ENCODE measurements around the gene FAM13C. TPM values are rescaled to one million over a fixed set of nuclear protein-coding genes. Genes with fewer than 3 reads are reported as not detected.

The FAM13C gene
- total and polyA plus RNA-seq, 2 of the 13 experiments (the other 11 are each of a cell fraction or from before 2014, with no cell fraction given), result 0.07 to 0.26 TPM

DNA sequence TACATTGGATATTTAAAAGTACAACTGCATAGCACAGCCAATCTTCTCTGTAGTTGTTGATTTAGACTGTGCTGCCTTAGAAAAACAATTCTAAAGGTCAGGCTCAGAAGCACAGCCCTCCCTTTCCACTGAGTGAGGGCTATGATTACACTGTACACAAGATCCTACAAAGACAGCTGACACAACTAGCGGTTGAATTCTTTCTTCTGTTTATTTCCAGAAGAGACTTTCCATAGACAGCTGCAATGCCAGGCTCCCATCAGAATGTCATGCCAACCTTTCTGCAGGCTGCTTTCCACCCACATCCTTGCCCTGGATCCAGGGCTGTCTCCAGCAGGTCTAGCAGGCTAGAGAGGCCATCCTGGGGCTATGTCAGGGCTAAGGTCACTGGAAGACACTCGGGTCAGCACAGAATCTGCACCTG lies 39.3 kb downstream of the FAM13C start (continued):
- TF ChIP-seq, protein P1, sequence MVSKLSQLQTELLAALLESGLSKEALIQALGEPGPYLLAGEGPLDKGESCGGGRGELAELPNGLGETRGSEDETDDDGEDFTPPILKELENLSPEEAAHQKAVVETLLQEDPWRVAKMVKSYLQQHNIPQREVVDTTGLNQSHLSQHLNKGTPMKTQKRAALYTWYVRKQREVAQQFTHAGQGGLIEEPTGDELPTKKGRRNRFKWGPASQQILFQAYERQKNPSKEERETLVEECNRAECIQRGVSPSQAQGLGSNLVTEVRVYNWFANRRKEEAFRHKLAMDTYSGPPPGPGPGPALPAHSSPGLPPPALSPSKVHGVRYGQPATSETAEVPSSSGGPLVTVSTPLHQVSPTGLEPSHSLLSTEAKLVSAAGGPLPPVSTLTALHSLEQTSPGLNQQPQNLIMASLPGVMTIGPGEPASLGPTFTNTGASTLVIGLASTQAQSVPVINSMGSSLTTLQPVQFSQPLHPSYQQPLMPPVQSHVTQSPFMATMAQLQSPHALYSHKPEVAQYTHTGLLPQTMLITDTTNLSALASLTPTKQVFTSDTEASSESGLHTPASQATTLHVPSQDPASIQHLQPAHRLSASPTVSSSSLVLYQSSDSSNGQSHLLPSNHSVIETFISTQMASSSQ (IDR thresholded peaks at IDR 0.05; ENCODE audit: low read depth), result no peak
- TF ChIP-seq, protein P1 (CRISPR knock-in tag; IDR thresholded peaks at IDR 0.05; ENCODE audit: borderline replicate concordance), result no peak
- TF ChIP-seq ZBTB8A (CRISPR knock-in tag; IDR thresholded peaks at IDR 0.05; ENCODE audit: borderline replicate concordance, low read depth) (no peak), ZNF570 (CRISPR knock-in tag; IDR thresholded peaks at IDR 0.05; ENCODE audit: borderline replicate concordance) (no peak), ZNF207 (IDR thresholded peaks at IDR 0.05; ENCODE audit: borderline replicate concordance) (no peak), ZBTB3 (CRISPR knock-in tag; IDR thresholded peaks at IDR 0.05; ENCODE audit: borderline replicate concordance, low read depth) (no peak), ZNF326 (CRISPR knock-in tag; IDR thresholded peaks at IDR 0.05; ENCODE audit: borderline replicate concordance) (no peak), ZNF296 (CRISPR knock-in tag; conservative IDR thresholded peaks at IDR 0.05) (no peak), ZBTB1 (CRISPR knock-in tag; IDR thresholded peaks at IDR 0.05; ENCODE audit: borderline replicate concordance) (no peak), ZNF329 (CRISPR knock-in tag; IDR thresholded peaks at IDR 0.05; ENCODE audit: low read depth) (no peak), NFIC (IDR thresholded peaks at IDR 0.05; ENCODE audit: low read length) (0 out of 2 replicates have a peak, but pooled peaks have one; percentile 29), EED (CRISPR knock-in tag; IDR thresholded peaks at IDR 0.05) (no peak)
- TF ChIP-seq, protein P2, sequence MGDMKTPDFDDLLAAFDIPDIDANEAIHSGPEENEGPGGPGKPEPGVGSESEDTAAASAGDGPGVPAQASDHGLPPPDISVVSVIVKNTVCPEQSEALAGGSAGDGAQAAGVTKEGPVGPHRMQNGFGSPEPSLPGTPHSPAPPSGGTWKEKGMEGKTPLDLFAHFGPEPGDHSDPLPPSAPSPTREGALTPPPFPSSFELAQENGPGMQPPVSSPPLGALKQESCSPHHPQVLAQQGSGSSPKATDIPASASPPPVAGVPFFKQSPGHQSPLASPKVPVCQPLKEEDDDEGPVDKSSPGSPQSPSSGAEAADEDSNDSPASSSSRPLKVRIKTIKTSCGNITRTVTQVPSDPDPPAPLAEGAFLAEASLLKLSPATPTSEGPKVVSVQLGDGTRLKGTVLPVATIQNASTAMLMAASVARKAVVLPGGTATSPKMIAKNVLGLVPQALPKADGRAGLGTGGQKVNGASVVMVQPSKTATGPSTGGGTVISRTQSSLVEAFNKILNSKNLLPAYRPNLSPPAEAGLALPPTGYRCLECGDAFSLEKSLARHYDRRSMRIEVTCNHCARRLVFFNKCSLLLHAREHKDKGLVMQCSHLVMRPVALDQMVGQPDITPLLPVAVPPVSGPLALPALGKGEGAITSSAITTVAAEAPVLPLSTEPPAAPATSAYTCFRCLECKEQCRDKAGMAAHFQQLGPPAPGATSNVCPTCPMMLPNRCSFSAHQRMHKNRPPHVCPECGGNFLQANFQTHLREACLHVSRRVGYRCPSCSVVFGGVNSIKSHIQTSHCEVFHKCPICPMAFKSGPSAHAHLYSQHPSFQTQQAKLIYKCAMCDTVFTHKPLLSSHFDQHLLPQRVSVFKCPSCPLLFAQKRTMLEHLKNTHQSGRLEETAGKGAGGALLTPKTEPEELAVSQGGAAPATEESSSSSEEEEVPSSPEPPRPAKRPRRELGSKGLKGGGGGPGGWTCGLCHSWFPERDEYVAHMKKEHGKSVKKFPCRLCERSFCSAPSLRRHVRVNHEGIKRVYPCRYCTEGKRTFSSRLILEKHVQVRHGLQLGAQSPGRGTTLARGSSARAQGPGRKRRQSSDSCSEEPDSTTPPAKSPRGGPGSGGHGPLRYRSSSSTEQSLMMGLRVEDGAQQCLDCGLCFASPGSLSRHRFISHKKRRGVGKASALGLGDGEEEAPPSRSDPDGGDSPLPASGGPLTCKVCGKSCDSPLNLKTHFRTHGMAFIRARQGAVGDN (CRISPR knock-in tag; IDR thresholded peaks at IDR 0.05), result no peak
- TF ChIP-seq, protein P3, sequence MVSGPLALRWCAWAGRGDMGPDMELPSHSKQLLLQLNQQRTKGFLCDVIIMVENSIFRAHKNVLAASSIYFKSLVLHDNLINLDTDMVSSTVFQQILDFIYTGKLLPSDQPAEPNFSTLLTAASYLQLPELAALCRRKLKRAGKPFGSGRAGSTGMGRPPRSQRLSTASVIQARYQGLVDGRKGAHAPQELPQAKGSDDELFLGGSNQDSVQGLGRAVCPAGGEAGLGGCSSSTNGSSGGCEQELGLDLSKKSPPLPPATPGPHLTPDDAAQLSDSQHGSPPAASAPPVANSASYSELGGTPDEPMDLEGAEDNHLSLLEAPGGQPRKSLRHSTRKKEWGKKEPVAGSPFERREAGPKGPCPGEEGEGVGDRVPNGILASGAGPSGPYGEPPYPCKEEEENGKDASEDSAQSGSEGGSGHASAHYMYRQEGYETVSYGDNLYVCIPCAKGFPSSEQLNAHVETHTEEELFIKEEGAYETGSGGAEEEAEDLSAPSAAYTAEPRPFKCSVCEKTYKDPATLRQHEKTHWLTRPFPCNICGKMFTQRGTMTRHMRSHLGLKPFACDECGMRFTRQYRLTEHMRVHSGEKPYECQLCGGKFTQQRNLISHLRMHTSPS (CRISPR knock-in tag; IDR thresholded peaks at IDR 0.05; ENCODE audit: low read depth), result peak; percentile 51; the same call in 1 of the 2 replicates
- TF ChIP-seq, protein P4, sequence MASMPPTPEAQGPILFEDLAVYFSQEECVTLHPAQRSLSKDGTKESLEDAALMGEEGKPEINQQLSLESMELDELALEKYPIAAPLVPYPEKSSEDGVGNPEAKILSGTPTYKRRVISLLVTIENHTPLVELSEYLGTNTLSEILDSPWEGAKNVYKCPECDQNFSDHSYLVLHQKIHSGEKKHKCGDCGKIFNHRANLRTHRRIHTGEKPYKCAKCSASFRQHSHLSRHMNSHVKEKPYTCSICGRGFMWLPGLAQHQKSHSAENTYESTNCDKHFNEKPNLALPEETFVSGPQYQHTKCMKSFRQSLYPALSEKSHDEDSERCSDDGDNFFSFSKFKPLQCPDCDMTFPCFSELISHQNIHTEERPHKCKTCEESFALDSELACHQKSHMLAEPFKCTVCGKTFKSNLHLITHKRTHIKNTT (CRISPR knock-in tag; IDR thresholded peaks at IDR 0.05), result no peak

Measured in HepG2 (cell line).